Right lobe of liver (tissue), 6 donors: ENCODE results near the gene UPB1. TPM values are rescaled to one million over a fixed set of nuclear protein-coding genes. Genes with fewer than 3 reads are reported as not detected.
A peak's percentile ranks its signal among the peaks of the same experiment; 100 is the strongest.

ENCODE experiments used
- ATAC-seq, 4 donors: fragments of 200-7000 bp; cut with Tn5 transposase; one replicate each; pipeline ENCODE4 v1.9.1; 2020; ENCODE audit warnings: mild to moderate bottlenecking in 4 of 4, moderate library complexity in 4 of 4
- DNase-seq, 3 donors: peaks; one replicate each; pipeline ENCODE4 v3.0.0-alpha.2; 2020
- H3K27ac ChIP-seq, 3 donors: fragments of 200-600 bp; one replicate each; pipeline ENCODE4 v1.8.0; 2022
- H3K27me3 ChIP-seq, 2 donors: fragments of 200-600 bp; one replicate each; pipeline ENCODE4 v1.8.0; 2022
- H3K36me3 ChIP-seq, 4 donors: fragments of 200-600 bp; sonication (generic) in 1 of 4; one replicate each; pipeline versions ENCODE4 v1.5.1 to v1.8.0; 2017 to 2022; ENCODE audit warnings: control low read depth in 1 of 4
- H3K4me1 ChIP-seq, 4 donors: fragments of 200-600 bp; sonication (generic) in 1 of 4; one replicate each; pipeline versions ENCODE4 v1.5.1 to v1.8.0; 2017 to 2022; ENCODE audit warnings: control low read depth in 1 of 4
- H3K4me3 ChIP-seq, 3 donors: fragments of 200-600 bp; one replicate each; pipeline ENCODE4 v1.8.0; 2022
- H3K9me3 ChIP-seq, 4 donors: fragments of 200-600 bp; sonication (generic) in 1 of 4; one replicate each; pipeline versions ENCODE4 v1.5.1 to v1.8.0; 2017 to 2022; ENCODE audit warnings: control low read depth in 1 of 4
- POLR2A ChIP-seq: fragments of 450-650 bp; IDR thresholded peaks from one replicate; pipeline ENCODE4 v1.6.1; 2017; ENCODE audit warnings: antibody characterized with exemption, mild to moderate bottlenecking
- WGBS: methylation state at CpG from one replicate; pipeline ENCODE4 v1.1.6; 2018; ENCODE audit warnings: low coverage, low lambda C conversion rate; ENCODE audit not compliant: insufficient coverage; ENCODE audit errors: missing lambda C conversion rate; 5-methylcytosine and 5-hydroxymethylcytosine counted together
- intact Hi-C, 2 donors: fragments of 100-400 bp; cut with DNase I; formaldehyde crosslinking; loops; one replicate each; pipeline versions ENCODE4 v1.11.2 to v1.14.1; 2022
- total RNA-seq, 6 experiments: library from RNA; depleted of rRNA in 2 of 6; stranded (reverse); fragments of >200 nt in 2 of 6; fragmentation: NEBNext Ultra II Directional in 3 of 6; extraction: Animal tissue kit (Norgen Biotek cat#: 25700) in 3 of 6; gene quantifications; one replicate each; pipeline versions ENCODE4 v1.1.0 to v1.2.4, GENCODE V29; 2016 to 2023
- TF ChIP-seq, protein P1 (sequence below), 4 donors: fragments of 200-600 bp in 3 of 4; fragments of 450-650 bp in 1 of 4; IDR thresholded peaks; one replicate each; pipeline versions ENCODE4 v1.5.1 to v1.8.0; 2016 to 2022; ENCODE audit warnings: antibody characterized with exemption in 4 of 4, mild to moderate bottlenecking in 2 of 4
- donor health status: DM: no; HTN: yes; CAD: no.
- donor health status: DM: no; HTN: no; CAD: no.
- donor health status: DM: no; HTN: no; CAD: no.
- donor health status: DM: no; HTN: yes; CAD: no.
- donor health status: DM: no; HTN: yes; CAD: no.

Gene UPB1
- total RNA-seq, 6 experiments from 2014 or later: 50.6 to 169 (median 100) TPM

DNA sequence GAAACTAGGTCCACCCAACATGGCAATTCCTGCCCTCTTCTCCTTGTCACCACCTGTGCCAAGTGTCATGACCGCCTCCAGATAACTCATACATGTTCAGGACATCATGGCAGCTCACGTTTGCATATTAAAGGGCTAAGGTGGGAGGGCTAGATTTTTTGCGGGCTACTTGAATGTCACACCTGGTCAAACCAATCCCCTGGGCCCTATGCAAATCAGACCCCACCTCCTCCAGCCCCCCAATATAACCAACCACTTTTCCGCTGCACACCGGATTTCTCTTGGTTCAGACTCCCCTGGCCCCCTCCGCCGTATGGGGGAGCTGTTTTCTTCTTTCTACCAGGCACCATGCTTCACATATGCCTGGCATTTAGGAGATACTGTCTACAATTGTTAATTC is 12.6 kb downstream of the UPB1 start:
- Histone ChIP-seq H3K36me3 (peaks cover 0 to 10% (median 4%) of the 10 kb centered on the region in 4 donors), H3K9me3 (no peaks in the 10 kb centered on the region), H3K4me1 (peaks cover 0 to 97% (median 50%) of the 10 kb centered on the region in 4 donors), H3K4me3 (no peak overlapping the region), H3K27ac (peak overlapping the region in 2 of 3 donors; percentile 78 to 91), H3K27me3 (no peaks in the 10 kb centered on the region)
- TF ChIP-seq POLR2A: no peak
- TF ChIP-seq, protein P1, sequence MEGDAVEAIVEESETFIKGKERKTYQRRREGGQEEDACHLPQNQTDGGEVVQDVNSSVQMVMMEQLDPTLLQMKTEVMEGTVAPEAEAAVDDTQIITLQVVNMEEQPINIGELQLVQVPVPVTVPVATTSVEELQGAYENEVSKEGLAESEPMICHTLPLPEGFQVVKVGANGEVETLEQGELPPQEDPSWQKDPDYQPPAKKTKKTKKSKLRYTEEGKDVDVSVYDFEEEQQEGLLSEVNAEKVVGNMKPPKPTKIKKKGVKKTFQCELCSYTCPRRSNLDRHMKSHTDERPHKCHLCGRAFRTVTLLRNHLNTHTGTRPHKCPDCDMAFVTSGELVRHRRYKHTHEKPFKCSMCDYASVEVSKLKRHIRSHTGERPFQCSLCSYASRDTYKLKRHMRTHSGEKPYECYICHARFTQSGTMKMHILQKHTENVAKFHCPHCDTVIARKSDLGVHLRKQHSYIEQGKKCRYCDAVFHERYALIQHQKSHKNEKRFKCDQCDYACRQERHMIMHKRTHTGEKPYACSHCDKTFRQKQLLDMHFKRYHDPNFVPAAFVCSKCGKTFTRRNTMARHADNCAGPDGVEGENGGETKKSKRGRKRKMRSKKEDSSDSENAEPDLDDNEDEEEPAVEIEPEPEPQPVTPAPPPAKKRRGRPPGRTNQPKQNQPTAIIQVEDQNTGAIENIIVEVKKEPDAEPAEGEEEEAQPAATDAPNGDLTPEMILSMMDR (IDR thresholded peaks at IDR 0.05): no peak
- ATAC-seq (no peak), DNase-seq (no peak)
- intact Hi-C loops: no loop called here
- 89% methylated on average over 5 of the region's 7 CpGs for WGBS

DNA sequence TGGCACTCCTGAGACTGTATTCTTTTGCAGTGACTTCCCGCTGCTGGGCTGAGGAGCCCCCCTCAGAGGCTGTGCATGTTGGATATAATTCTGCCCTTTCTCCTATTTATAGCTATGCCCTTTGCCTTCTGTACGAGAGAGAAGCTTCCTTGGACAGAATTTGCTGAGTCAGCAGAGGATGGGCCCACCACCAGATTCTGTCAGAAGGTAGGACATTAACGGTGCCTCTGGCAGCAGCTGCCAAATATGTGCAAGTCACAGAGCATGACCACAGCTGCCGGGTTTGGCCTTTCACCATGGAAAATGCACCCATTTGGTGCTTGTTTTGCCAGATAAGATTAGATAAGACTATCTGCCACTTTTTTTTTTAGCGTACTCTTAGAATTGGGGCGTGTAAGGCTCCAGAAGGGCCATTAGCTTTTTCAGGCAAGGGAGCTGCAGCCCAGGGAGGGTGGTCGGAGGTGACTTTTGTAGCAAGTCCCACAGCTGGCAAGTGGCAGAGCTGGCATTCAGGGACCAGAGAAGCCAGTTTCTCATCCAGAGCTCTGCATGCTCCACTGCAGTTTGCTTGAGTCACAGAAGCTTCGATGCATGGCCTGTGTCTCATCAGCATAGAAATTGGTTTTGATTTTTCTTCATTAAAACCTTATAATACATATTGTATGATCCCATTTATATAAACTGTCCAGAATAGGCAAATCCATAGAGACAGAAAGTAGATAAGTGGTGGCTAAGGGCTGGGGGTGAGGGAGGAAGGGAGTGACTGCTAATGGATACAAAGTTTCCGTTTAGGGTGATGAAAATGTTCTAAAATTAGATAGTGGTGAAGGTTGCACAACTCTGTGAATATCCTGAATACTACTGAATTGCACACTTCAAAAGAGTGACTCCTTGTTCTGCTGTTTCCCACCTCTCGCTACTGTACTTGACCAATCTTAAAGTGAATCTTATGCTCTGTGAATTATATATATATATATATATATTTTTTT is 15.8 kb downstream of the UPB1 start:
- Histone ChIP-seq H3K4me1 (peaks cover 0 to 97% (median 49%) of the 10 kb centered on the region in 4 donors), H3K4me3 (no peak overlapping the region), H3K27ac (peak overlapping the region; percentile 11 to 87 (median 82)), H3K36me3 (peaks cover 0 to 23% (median 5%) of the 10 kb centered on the region in 4 donors), H3K27me3 (no peaks in the 10 kb centered on the region), H3K9me3 (no peaks in the 10 kb centered on the region)
- intact Hi-C loops: no loop called here
- ATAC-seq (peak; percentile 46 to 61 (median 50)), DNase-seq (peak; percentile 58 to 91 (median 87))
- WGBS: 7% methylated on average over 9 of the region's 10 CpGs
- TF ChIP-seq POLR2A: peak; percentile 18
- TF ChIP-seq, protein P1 (IDR thresholded peaks at IDR 0.05): no peak

DNA sequence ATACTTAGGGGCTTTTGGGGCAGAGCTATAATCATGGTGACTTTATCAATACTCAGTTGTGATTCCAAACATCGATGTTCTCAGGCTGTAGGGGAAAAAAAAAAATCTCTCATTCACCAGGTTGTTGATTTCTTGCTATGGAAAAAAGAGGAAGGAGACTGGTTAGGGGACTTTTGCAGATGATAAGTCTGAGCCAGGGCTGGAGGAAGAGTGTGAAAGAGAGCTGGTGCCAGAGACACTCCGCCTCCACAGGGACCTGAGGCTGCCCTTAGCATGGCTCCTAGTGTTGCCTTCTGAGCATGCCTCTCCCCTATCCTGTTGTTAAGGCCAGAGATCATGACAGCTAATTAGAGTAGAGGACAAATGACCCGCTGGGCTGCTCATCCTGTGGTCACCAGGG is 16.9 kb downstream of the UPB1 start:
- ATAC-seq: peak in 1 of 4 donors; percentile 1

GRCh38 chr22:24513378-24514240 is 18.5 kb downstream of the UPB1 start:
- no peaks in the 10 kb centered on the region for H3K9me3 ChIP-seq
- ATAC-seq (peak in 2 of 4 donors; percentile 1), DNase-seq (no peak)
- intact Hi-C loops: no loop called here
- WGBS: 58% methylated on average over 9 of the region's 9 CpGs
- H3K27ac ChIP-seq: peak overlapping the region in 2 of 3 donors; percentile 62 to 79
- H3K4me1 ChIP-seq: peaks cover 0 to 97% (median 44%) of the 10 kb centered on the region in 4 donors
- TF ChIP-seq POLR2A: no peak
- TF ChIP-seq, protein P1 (IDR thresholded peaks at IDR 0.05): no peak
- H3K36me3 ChIP-seq: peaks cover 0 to 40% (median 14%) of the 10 kb centered on the region in 4 donors
- H3K4me3 ChIP-seq: no peak overlapping the region
- H3K27me3 ChIP-seq: no peaks in the 10 kb centered on the region

More for the DNA sequence above, 16.9 kb downstream of the UPB1 start:
- WGBS: 57% methylated on average over 3 of the region's 3 CpGs
- TF ChIP-seq POLR2A: no peak
- TF ChIP-seq, protein P1 (IDR thresholded peaks at IDR 0.05): no peak
- no peak for DNase-seq
- Histone ChIP-seq H3K27ac (peak overlapping the region in 2 of 3 donors; percentile 82 to 87), H3K4me3 (no peak overlapping the region), H3K27me3 (no peaks in the 10 kb centered on the region), H3K4me1 (peaks cover 0 to 97% (median 49%) of the 10 kb centered on the region in 4 donors), H3K9me3 (no peaks in the 10 kb centered on the region), H3K36me3 (peaks cover 0 to 32% (median 11%) of the 10 kb centered on the region in 4 donors)
- intact Hi-C loops: no loop called here
